ENCODE measurements around the gene LMO7.
A peak's percentile ranks its signal among the peaks of the same experiment; 100 is the strongest.

Gene LMO7

GRCh38 chr13:75748874-75749273 is 112.7 kb downstream of the LMO7 start:
- no peak for DNase-seq

GRCh38 chr13:75749407-75749806 is 113.3 kb downstream of the LMO7 start:
- DNase-seq, result no peak

- DNase-seq, result no peak
Measured at GRCh38 chr13:75751350-75751749, 115.2 kb downstream of the LMO7 start.

GRCh38 chr13:75752826-75753225 is 116.7 kb downstream of the LMO7 start:
- no peak for DNase-seq

- DNase-seq, result no peak
Measured at GRCh38 chr13:75754936-75755335, 118.8 kb downstream of the LMO7 start.

GRCh38 chr13:75757336-75757735 is 121.2 kb downstream of the LMO7 start:
- DNase-seq, result no peak

- no peak for DNase-seq
Measured at GRCh38 chr13:75759531-75759930, 123.4 kb downstream of the LMO7 start.

- peak; percentile 44 for DNase-seq
Measured at GRCh38 chr13:75760131-75761021, 124.2 kb downstream of the LMO7 start.

- no peak for DNase-seq
Measured at GRCh38 chr13:75761369-75761768, 125.2 kb downstream of the LMO7 start.

GRCh38 chr13:75762076-75762937 is 126.2 kb downstream of the LMO7 start:
- DNase-seq, result no peak

GRCh38 chr13:75762955-75763354 is 126.8 kb downstream of the LMO7 start:
- no peak for DNase-seq

GRCh38 chr13:75763512-75763911 is 127.4 kb downstream of the LMO7 start:
- DNase-seq, result no peak

GRCh38 chr13:75764251-75764925 is 128.3 kb downstream of the LMO7 start:
- no peak for DNase-seq

GRCh38 chr13:75764926-75765310 is 128.8 kb downstream of the LMO7 start:
- no peak for DNase-seq

- no peak for DNase-seq
Measured at GRCh38 chr13:75766636-75767035, 130.5 kb downstream of the LMO7 start.

- no peak for DNase-seq
Measured at GRCh38 chr13:75769141-75769905, 133.2 kb downstream of the LMO7 start.

GRCh38 chr13:75770164-75770563 is 134.0 kb downstream of the LMO7 start:
- DNase-seq, result no peak

GRCh38 chr13:75770592-75771011 is 134.5 kb downstream of the LMO7 start:
- no peak for DNase-seq

- DNase-seq, result no peak
Measured at GRCh38 chr13:75771226-75771625, 135.1 kb downstream of the LMO7 start.

GRCh38 chr13:75771818-75772217 is 135.7 kb downstream of the LMO7 start:
- no peak for DNase-seq

GRCh38 chr13:75774176-75774575 is 138.0 kb downstream of the LMO7 start:
- DNase-seq, result no peak

- no peak for DNase-seq
Measured at GRCh38 chr13:75776550-75776949, 140.4 kb downstream of the LMO7 start.

- DNase-seq, result no peak
Measured at GRCh38 chr13:75779393-75779792, 143.3 kb downstream of the LMO7 start.

Measured in NCI-H2029 treated with DMSO at 0.1 percent for 48 hours (cell line).